Pancreas (tissue), 10 donors: Measurements from ENCODE around the gene DSE. TPM values are rescaled to one million over a fixed set of nuclear protein-coding genes. Genes with fewer than 3 reads are reported as not detected.

ENCODE experiments used
- ATAC-seq, 4 donors: fragments of 200-7000 bp; cut with Tn5 transposase; one replicate each; pipeline versions ENCODE4 v1.8.0 to v1.9.1; 2020; ENCODE audit warnings: mild to moderate bottlenecking in 4 of 4, moderate library complexity in 4 of 4
- DNase-seq, 6 donors: peaks; one replicate each; pipeline ENCODE4 v3.0.0-alpha.2; 2020
- FAIRE-seq: peaks from 2 replicates; lab custom pipeline; 2012; peaks lifted over from hg19 to GRCh38; lab: Jason Lieb, UNC
- H3K27ac ChIP-seq, 4 donors: fragments of 200-600 bp; sonication (generic); 1 replicate in 3 of 4; 2 replicates in 1 of 4; pipeline versions ENCODE4 v1.5.0 to v1.8.0; 2020
- H3K27me3 ChIP-seq, 4 donors: fragments of 200-600 bp; one replicate each; pipeline ENCODE4 v1.8.0; 2021
- H3K36me3 ChIP-seq, 3 donors: fragments of 200-600 bp; sonication (generic) in 1 of 3; one replicate each; pipeline versions ENCODE4 v1.5.0 to v1.8.0; 2020 to 2021
- H3K4me1 ChIP-seq, 3 donors: fragments of 200-600 bp; one replicate each; pipeline ENCODE4 v1.8.0; 2021
- H3K4me3 ChIP-seq, 4 donors: fragments of 200-600 bp; sonication (generic) in 2 of 4; one replicate each; pipeline versions ENCODE4 v1.5.0 to v1.8.0; 2020 to 2021
- H3K9me3 ChIP-seq, 4 donors: fragments of 200-600 bp; one replicate each; pipeline ENCODE4 v1.8.0; 2021
- WGBS, 2 donors: extraction: QIAGEN DNeasy Blood & Tissue Kit; methylation state at CpG; one replicate each; pipeline ENCODE4 v1.1.7; 2013; 5-methylcytosine and 5-hydroxymethylcytosine counted together
- intact Hi-C, 3 donors: fragments of 100-400 bp; cut with DNase I; formaldehyde crosslinking; loops; one replicate each; pipeline versions ENCODE4 v1.11.1 to v1.14.2; 2022
- polyA plus RNA-seq, 2 donors: library from polyadenylated mRNA; stranded (reverse); fragments of 200-250 nt; gene quantifications; one replicate each; pipeline ENCODE4 v1.2.3, GENCODE V29; 2013
- total RNA-seq, 6 donors: library from RNA; stranded (reverse); fragmentation: NEBNext Ultra II Directional in 4 of 6; extraction: Animal tissue kit (Norgen Biotek cat#: 25700) in 4 of 6; gene quantifications; one replicate each; pipeline versions ENCODE4 v1.2.1 to v1.2.4, GENCODE V29; 2021 to 2023
- TF ChIP-seq, protein P1 (sequence below), 4 donors: fragments of 200-600 bp; sonication (generic) in 3 of 4; IDR thresholded peaks; one replicate each; pipeline versions ENCODE4 v1.5.0 to v1.8.0; 2021; ENCODE audit warnings: antibody characterized with exemption in 4 of 4
- donor health status: healthy with polysubstance abuse.
- donor health status: DM: no; HTN: no; CAD: no; lungs with moderate emphysema.
- donor health status: DM: no; HTN: no; CAD: no.
- donor health status: control.
- donor health status: control.
- donor health status: Bipolar disorder and iron deficiency.
- donor health status: DM: yes; HTN: yes; CAD: no.
- donor health status: DM: no; HTN: no; CAD: no.
- donor health status: DM: no; HTN: no; CAD: no.
- donor health status: DM: yes; HTN: yes; CAD: no.

DSE gene
- total and polyA plus RNA-seq, 8 donors, result 1.7 to 19.2 (median 2.8) TPM

DNA sequence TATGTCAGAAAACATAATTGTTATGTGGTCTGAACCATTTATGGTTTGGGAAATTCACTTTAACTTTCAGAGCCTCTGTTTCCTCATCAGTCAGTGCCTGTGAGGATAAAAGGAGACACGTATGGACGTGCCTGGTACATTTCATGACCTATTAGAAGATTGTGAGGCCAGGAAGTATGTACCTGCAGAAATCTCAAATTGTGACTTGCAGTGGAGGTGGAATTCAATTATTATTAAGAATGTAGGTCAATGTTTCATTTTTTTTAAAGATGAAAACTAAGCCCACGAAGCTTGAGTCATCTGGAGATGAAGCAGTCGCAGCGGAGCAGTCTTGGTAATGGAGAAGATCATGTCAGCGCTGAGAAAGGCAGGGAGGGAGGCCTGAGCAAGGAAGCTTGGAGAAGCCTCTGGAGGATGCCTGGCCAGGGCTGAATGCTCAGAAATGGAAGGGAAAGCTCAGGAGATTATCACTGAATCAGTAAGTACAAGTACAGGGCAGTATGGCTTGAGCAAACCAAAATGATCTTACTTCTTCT lies 3.9 kb upstream of the DSE start:
- no peak overlapping the region for H3K4me3 ChIP-seq
- intact Hi-C loops, result no loop called here
- ATAC-seq (no peak), FAIRE-seq (no peak), DNase-seq (no peak)
- 88 to 92% methylated on average over 6 of the region's 6 CpGs for WGBS, 2 donors
- H3K9me3 ChIP-seq, result no peaks in the 10 kb centered on the region
- peaks cover 0 to 2% (median 0%) of the 10 kb centered on the region in 3 donors for H3K4me1 ChIP-seq
- TF ChIP-seq, protein P1, sequence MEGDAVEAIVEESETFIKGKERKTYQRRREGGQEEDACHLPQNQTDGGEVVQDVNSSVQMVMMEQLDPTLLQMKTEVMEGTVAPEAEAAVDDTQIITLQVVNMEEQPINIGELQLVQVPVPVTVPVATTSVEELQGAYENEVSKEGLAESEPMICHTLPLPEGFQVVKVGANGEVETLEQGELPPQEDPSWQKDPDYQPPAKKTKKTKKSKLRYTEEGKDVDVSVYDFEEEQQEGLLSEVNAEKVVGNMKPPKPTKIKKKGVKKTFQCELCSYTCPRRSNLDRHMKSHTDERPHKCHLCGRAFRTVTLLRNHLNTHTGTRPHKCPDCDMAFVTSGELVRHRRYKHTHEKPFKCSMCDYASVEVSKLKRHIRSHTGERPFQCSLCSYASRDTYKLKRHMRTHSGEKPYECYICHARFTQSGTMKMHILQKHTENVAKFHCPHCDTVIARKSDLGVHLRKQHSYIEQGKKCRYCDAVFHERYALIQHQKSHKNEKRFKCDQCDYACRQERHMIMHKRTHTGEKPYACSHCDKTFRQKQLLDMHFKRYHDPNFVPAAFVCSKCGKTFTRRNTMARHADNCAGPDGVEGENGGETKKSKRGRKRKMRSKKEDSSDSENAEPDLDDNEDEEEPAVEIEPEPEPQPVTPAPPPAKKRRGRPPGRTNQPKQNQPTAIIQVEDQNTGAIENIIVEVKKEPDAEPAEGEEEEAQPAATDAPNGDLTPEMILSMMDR (IDR thresholded peaks at IDR 0.05), result no peak
- H3K27me3 ChIP-seq, result no peaks in the 10 kb centered on the region
- H3K36me3 ChIP-seq, result no peaks in the 10 kb centered on the region
- no peak overlapping the region for H3K27ac ChIP-seq

DNA sequence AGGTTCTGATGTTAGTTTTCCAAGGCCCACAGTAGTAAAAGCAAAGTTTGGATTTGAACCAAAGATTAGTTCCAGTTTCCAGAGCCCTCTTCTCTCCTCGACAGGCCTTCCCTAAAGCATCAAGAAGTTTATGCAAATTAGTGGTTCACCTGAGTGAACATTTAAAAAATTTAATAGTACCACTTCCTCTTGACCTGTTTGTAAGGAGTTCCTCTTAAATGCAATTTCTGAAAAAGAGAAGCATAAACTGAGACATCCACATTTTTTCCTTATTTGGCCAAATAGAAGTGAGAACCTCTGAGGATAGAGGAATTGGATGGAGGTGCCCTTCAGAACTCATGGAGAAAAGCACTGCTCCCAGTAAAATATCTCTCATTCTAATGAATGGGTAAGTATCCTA lies 1.2 kb upstream of the DSE start:
- no peak overlapping the region for H3K27ac ChIP-seq
- no peaks in the 10 kb centered on the region for H3K36me3 ChIP-seq
- peaks cover 0 to 8% (median 0%) of the 10 kb centered on the region in 4 donors for H3K27me3 ChIP-seq
- TF ChIP-seq, protein P1 (IDR thresholded peaks at IDR 0.05), result no peak
- WGBS, 2 donors, result 85 to 92% methylated on average over 1 of the region's 1 CpG
- DNase-seq, result no peak
- intact Hi-C loops, result no loop called here
- ATAC-seq, result no peak
- H3K4me3 ChIP-seq, result no peak overlapping the region
- FAIRE-seq, result no peak
- H3K4me1 ChIP-seq, result peaks cover 0 to 8% (median 0%) of the 10 kb centered on the region in 3 donors
- H3K9me3 ChIP-seq, result no peaks in the 10 kb centered on the region

DNA sequence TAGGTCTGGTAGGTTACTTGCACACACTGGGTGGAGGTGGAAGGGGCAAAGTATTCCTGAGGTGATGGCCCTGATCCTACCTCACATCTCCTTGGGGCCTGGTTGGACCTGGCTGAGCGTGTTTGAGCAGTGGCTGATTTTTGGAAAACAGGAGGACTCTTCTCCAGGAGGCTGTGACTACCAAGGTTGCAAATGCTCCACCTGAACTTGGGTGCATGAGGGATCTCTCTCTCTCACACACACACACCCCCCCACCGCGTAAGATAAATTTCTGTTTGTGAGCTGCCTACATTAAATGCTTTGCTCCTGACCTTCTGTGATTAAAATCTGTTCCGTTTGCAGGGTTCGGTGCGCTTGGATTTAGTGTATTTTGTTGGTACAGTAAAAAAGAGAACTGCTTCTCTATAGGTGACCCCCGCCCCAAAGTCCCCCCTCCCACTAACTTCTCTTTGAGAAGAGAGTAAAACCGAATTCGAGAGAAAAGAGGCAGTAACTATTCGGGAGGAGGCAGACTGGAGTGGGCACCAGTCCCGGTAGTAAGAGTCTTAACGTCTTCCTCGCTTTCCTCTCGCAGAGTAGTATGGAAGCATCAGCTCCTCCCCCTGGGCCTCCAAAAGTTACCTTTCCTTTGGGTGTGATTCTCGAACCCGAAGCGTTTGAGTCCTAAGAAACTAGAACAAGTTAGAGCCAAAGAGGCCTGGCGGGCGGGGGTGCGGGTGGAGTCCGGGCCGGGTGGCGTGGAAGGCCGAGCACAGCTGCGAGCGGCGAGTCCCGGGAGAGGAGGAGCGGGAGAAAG lies 585 bp upstream of the DSE start:
- DNase-seq, result no peak
- Histone ChIP-seq H3K36me3 (no peaks in the 10 kb centered on the region), H3K9me3 (no peaks in the 10 kb centered on the region), H3K4me1 (peaks cover 0 to 8% (median 0%) of the 10 kb centered on the region in 3 donors), H3K27me3 (peaks cover 0 to 8% (median 0%) of the 10 kb centered on the region in 4 donors), H3K4me3 (peak overlapping the region; percentile 51 to 80 (median 64)), H3K27ac (peak overlapping the region in 3 of 4 donors; percentile 31 to 71 (median 69))
- intact Hi-C loops, result no loop called here
- FAIRE-seq, result no peak
- peak; percentile 40 to 74 (median 62) for ATAC-seq
- WGBS, 2 donors, result 13 to 24% methylated on average over 20 to 29 of the region's 29 CpGs
- TF ChIP-seq, protein P1 (IDR thresholded peaks at IDR 0.05), result no peak

DNA sequence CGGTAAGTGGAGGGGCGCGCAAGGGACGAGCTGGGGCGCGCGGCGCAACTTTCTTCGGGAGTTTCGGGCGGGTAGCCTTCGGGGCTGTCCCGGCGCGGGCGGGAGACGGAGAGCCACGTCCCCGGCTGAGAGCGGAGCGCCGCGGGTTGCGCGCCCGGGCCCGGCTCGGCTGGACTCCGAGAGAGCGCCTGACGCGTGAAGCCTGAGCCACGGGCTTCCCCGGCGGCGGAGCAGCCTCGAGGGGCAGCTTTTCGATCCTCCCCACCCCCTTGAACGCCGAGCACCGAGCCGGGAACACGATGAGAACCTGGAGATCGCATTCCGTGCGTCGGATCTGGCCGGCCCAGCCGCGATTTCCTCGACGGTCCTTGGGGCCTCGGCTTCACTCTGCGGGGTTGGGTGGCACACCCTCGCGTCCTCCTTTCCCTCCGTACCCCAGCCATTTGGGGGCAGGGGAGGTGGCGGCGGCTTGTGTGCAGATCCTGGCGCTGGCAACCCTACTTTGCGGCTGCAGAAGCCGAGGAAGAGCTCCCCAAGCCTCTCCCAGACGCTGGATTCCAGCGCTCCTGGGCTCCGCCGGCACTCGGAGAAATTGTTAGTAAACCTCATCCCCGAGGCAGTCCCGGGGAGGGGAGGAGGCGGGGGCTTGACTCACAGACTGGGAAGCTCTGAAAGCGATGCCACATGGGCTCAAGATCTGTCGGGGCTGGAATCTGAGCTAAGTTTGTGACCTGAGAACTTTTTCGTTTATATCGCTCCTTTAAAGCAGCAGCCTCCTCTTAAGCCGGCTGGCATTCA lies 572 bp downstream of the DSE start:
- Histone ChIP-seq H3K4me1 (peaks cover 0 to 8% (median 0%) of the 10 kb centered on the region in 3 donors), H3K9me3 (no peaks in the 10 kb centered on the region), H3K27me3 (peaks cover 0 to 8% (median 0%) of the 10 kb centered on the region in 4 donors), H3K36me3 (no peaks in the 10 kb centered on the region), H3K4me3 (peak overlapping the region; percentile 51 to 80 (median 64)), H3K27ac (peak overlapping the region in 3 of 4 donors; percentile 31 to 71 (median 69))
- ATAC-seq, result peak; percentile 68 to 83 (median 74)
- 0% methylated on average over 60 to 75 of the region's 75 CpGs for WGBS, 2 donors
- TF ChIP-seq, protein P1 (IDR thresholded peaks at IDR 0.05), result no peak
- DNase-seq, result peak; percentile 25 to 77 (median 53)
- intact Hi-C loops, result no loop called here
- no peak for FAIRE-seq
